ENCODE measurements around the gene UBR2. TPM values are rescaled to one million over a fixed set of nuclear protein-coding genes. Genes with fewer than 3 reads are reported as not detected.

Gene UBR2
- total RNA-seq, 1 experiment from 2014 or later = 20.1 TPM

GRCh38 chr6:42709871-42710270, 146.0 kb downstream of the UBR2 start:
- TF ChIP-seq, protein P1, sequence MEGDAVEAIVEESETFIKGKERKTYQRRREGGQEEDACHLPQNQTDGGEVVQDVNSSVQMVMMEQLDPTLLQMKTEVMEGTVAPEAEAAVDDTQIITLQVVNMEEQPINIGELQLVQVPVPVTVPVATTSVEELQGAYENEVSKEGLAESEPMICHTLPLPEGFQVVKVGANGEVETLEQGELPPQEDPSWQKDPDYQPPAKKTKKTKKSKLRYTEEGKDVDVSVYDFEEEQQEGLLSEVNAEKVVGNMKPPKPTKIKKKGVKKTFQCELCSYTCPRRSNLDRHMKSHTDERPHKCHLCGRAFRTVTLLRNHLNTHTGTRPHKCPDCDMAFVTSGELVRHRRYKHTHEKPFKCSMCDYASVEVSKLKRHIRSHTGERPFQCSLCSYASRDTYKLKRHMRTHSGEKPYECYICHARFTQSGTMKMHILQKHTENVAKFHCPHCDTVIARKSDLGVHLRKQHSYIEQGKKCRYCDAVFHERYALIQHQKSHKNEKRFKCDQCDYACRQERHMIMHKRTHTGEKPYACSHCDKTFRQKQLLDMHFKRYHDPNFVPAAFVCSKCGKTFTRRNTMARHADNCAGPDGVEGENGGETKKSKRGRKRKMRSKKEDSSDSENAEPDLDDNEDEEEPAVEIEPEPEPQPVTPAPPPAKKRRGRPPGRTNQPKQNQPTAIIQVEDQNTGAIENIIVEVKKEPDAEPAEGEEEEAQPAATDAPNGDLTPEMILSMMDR (IDR thresholded peaks at IDR 0.05; ENCODE audit: unreplicated experiment) = no peak
- no peak overlapping the region for H3K27ac Mint-ChIP-seq (ENCODE audit: low read depth, unreplicated experiment)
- peaks cover 6% of the 10 kb centered on the region for H3K4me1 Mint-ChIP-seq (ENCODE audit: insufficient read depth, unreplicated experiment)
- BruUV-seq (replicated peaks) = no TSS peak
- H3K27me3 Mint-ChIP-seq (ENCODE audit: insufficient read depth, unreplicated experiment) = no peaks in the 10 kb centered on the region
- ChIA-PET POLR2A (no interaction called here), CTCF (interaction anchor here (0.5 kb wide), 1 partner anchor 38 kb away, joined by 3 read pairs; no protein-coding TSS in a partner anchor)
- H3K36me3 Mint-ChIP-seq (ENCODE audit: insufficient read depth, unreplicated experiment) = no peaks in the 10 kb centered on the region
- intact Hi-C loops (cut with micrococcal nuclease) = no loop called here
- peaks cover 11% of the 10 kb centered on the region for H3K9me3 Mint-ChIP-seq (ENCODE audit: unreplicated experiment)
- no peak for DNase-seq (ENCODE audit: unreplicated experiment)
- no peak overlapping the region for H3K4me3 Mint-ChIP-seq (ENCODE audit: unreplicated experiment)

- TF ChIP-seq, protein P1 (IDR thresholded peaks at IDR 0.05; ENCODE audit: unreplicated experiment) = no peak
- intact Hi-C loops (cut with micrococcal nuclease) = no loop called here
- H3K27ac Mint-ChIP-seq (ENCODE audit: low read depth, unreplicated experiment) = no peak overlapping the region
- ChIA-PET CTCF (interaction anchor here (0.5 kb wide), 1 partner anchor 38 kb away, joined by 3 read pairs; no protein-coding TSS in a partner anchor), POLR2A (no interaction called here)
- H3K4me3 Mint-ChIP-seq (ENCODE audit: unreplicated experiment) = no peak overlapping the region
- peaks cover 6% of the 10 kb centered on the region for H3K4me1 Mint-ChIP-seq (ENCODE audit: insufficient read depth, unreplicated experiment)
- peaks cover 11% of the 10 kb centered on the region for H3K9me3 Mint-ChIP-seq (ENCODE audit: unreplicated experiment)
- no peaks in the 10 kb centered on the region for H3K36me3 Mint-ChIP-seq (ENCODE audit: insufficient read depth, unreplicated experiment)
- DNase-seq (ENCODE audit: unreplicated experiment) = no peak
- BruUV-seq (replicated peaks) = no TSS peak
- H3K27me3 Mint-ChIP-seq (ENCODE audit: insufficient read depth, unreplicated experiment) = no peaks in the 10 kb centered on the region
These were observed 146.5 kb downstream of the UBR2 start for GRCh38 chr6:42710316-42710715.

GRCh38 chr6:42711930-42712329, 148.1 kb downstream of the UBR2 start:
- CTCF ChIA-PET = interaction anchor here (0.8 kb wide), 1 partner anchor 14 kb away, joined by 3 read pairs; no protein-coding TSS in a partner anchor
- Mint-ChIP-seq H3K27ac (ENCODE audit: low read depth, unreplicated experiment) (no peak overlapping the region), H3K36me3 (ENCODE audit: insufficient read depth, unreplicated experiment) (no peaks in the 10 kb centered on the region), H3K4me3 (ENCODE audit: unreplicated experiment) (no peak overlapping the region), H3K9me3 (ENCODE audit: unreplicated experiment) (peaks cover 11% of the 10 kb centered on the region), H3K4me1 (ENCODE audit: insufficient read depth, unreplicated experiment) (peaks cover 6% of the 10 kb centered on the region), H3K27me3 (ENCODE audit: insufficient read depth, unreplicated experiment) (no peaks in the 10 kb centered on the region)
- DNase-seq (ENCODE audit: unreplicated experiment) = no peak
- POLR2A ChIA-PET = interaction anchor here (1.0 kb wide), 1 partner anchor 9 kb away, joined by 3 read pairs; no protein-coding TSS in a partner anchor
- no TSS peak for BruUV-seq (replicated peaks)
- TF ChIP-seq, protein P1 (IDR thresholded peaks at IDR 0.05; ENCODE audit: unreplicated experiment) = no peak
- intact Hi-C loops (cut with micrococcal nuclease) = no loop called here

DNA sequence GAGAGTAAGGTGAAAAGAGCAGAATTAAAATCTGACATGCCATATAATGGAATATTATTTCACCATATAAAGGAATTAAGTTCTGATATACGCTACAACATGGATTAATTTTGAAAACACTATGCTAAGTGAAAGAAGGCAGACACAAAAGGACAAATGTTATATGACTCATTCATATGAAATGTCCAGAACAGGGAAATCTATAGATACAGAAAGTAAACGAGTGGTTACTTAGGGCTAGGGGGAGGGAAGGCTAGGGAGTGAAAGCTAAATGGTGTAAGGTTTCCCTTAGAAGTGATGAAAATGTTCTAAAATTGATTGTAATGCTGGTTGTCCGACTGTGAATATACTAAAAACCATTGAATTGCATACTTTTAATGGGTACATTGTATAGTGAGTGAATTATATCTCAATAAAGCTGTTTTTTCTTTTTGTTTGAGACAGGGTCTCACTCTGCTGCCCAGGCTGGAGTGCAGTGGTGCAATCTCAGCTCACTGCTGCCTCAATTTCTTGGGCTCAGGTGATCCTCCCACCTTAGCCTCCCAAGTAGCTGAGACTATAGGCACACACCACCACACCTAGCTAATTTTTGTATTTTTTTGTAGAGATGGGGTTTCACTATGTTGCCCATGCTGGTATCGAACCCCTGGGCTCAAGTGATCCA, 150.4 kb downstream of the UBR2 start:
- H3K4me1 Mint-ChIP-seq (ENCODE audit: insufficient read depth, unreplicated experiment) = peaks cover 6% of the 10 kb centered on the region
- TF ChIP-seq, protein P1 (IDR thresholded peaks at IDR 0.05; ENCODE audit: unreplicated experiment) = no peak
- no peak overlapping the region for H3K27ac Mint-ChIP-seq (ENCODE audit: low read depth, unreplicated experiment)
- ChIA-PET CTCF (interaction anchor here (0.7 to 1.1 kb wide), 3 partner anchors 8 to 14 kb away, joined by 3 to 5 read pairs (median 3); no protein-coding TSS in a partner anchor), POLR2A (no interaction called here)
- DNase-seq (ENCODE audit: unreplicated experiment) = peak; percentile 30
- intact Hi-C loops (cut with micrococcal nuclease) = no loop called here
- no peaks in the 10 kb centered on the region for H3K36me3 Mint-ChIP-seq (ENCODE audit: insufficient read depth, unreplicated experiment)
- H3K27me3 Mint-ChIP-seq (ENCODE audit: insufficient read depth, unreplicated experiment) = no peaks in the 10 kb centered on the region
- BruUV-seq (replicated peaks) = no TSS peak
- no peak overlapping the region for H3K4me3 Mint-ChIP-seq (ENCODE audit: unreplicated experiment)
- H3K9me3 Mint-ChIP-seq (ENCODE audit: unreplicated experiment) = peaks cover 11% of the 10 kb centered on the region
